SU-DHL-6 (cell line): ENCODE measurements around the gene TBX19.

Experiments
- H2AFZ ChIP-seq: fragments of 200-600 bp; sonication (generic); 2 replicates; pipeline ENCODE4 v1.6.1; 2014; ENCODE audit warnings: low read depth, mild to moderate bottlenecking, moderate library complexity, mixed read lengths, antibody characterized with exemption, low read length; ENCODE audit not compliant: severe bottlenecking
- H3F3A ChIP-seq: fragments of 200-600 bp; shearing (Covaris generic); 2 replicates; pipeline ENCODE4 v1.6.0; 2016; ENCODE audit warnings: antibody characterized with exemption, mild to moderate bottlenecking; ENCODE audit not compliant: insufficient read depth
- H3K27ac ChIP-seq: fragments of 200-600 bp; sonication (generic); 2 replicates; pipeline ENCODE4 v1.5.1; 2016; ENCODE audit warnings: low read depth, mild to moderate bottlenecking, low read length, moderate library complexity, mixed read lengths
- H3K27me3 ChIP-seq: fragments of 200-600 bp; sonication (generic), shearing (Covaris generic); 2 replicates; pipeline ENCODE4 v1.6.0; 2014; ENCODE audit warnings: mild to moderate bottlenecking, low read length
- H3K36me3 ChIP-seq: fragments of 200-600 bp; sonication (generic); 2 replicates; pipeline ENCODE4 v1.6.1; 2014; ENCODE audit warnings: mild to moderate bottlenecking, low read length, mixed read lengths
- H3K4me2 ChIP-seq: fragments of 300-600, 200-600 bp; shearing (Covaris generic), sonication (generic); 2 replicates; pipeline ENCODE4 v1.6.0; 2014; ENCODE audit warnings: low read length, low read depth, mild to moderate bottlenecking; ENCODE audit not compliant: poor library complexity, severe bottlenecking
- H3K4me3 ChIP-seq: fragments of 200-600 bp; sonication (generic); 2 replicates; pipeline ENCODE4 v1.5.1; 2014; ENCODE audit warnings: antibody characterized with exemption, low read length, mild to moderate bottlenecking, mixed read lengths; ENCODE audit not compliant: insufficient read depth, poor library complexity, severe bottlenecking
- H3K79me2 ChIP-seq: fragments of 200-600 bp; sonication (generic); 2 replicates; pipeline ENCODE4 v1.6.1; 2014; ENCODE audit warnings: mild to moderate bottlenecking, low read length, moderate library complexity; ENCODE audit not compliant: insufficient read depth
- H3K9ac ChIP-seq: fragments of 200-600 bp; sonication (generic); 2 replicates; pipeline ENCODE4 v1.7.0; 2014; ENCODE audit warnings: mild to moderate bottlenecking, low read length
- H3K9me2 ChIP-seq: fragments of 200-600 bp; sonication (generic); replicated peaks from 2 replicates; pipeline ENCODE4 v1.6.1; 2014; ENCODE audit warnings: low read length; ENCODE audit not compliant: insufficient read depth
- H3K9me3 ChIP-seq: fragments of 200-600 bp; sonication (generic); 2 replicates; pipeline ENCODE4 v1.6.1; 2014; ENCODE audit warnings: low read length, mixed read lengths; ENCODE audit not compliant: insufficient read depth
- H4K20me1 ChIP-seq: fragments of 200-600 bp; sonication (generic); 2 replicates; pipeline ENCODE4 v1.6.1; 2014; ENCODE audit warnings: low read depth, mild to moderate bottlenecking, antibody characterized with exemption, low read length, moderate library complexity, mixed read lengths
- EZH2phosphoT487 ChIP-seq: fragments of 200-600 bp; sonication (generic), shearing (Covaris generic); conservative IDR thresholded peaks from 2 replicates; pipeline ENCODE4 v1.6.1; 2018; ENCODE audit warnings: mild to moderate bottlenecking, antibody characterized with exemption, low read length, moderate library complexity, mixed read lengths
- TF ChIP-seq, protein P1 (sequence below): fragments of 200-600 bp; sonication (generic); IDR thresholded peaks from one replicate; pipeline ENCODE4 v1.5.1; 2017; ENCODE audit warnings: antibody characterized with exemption, mild to moderate bottlenecking, low read length, moderate library complexity; ENCODE audit not compliant: insufficient read depth, poor library complexity, severe bottlenecking

The TBX19 gene

DNA sequence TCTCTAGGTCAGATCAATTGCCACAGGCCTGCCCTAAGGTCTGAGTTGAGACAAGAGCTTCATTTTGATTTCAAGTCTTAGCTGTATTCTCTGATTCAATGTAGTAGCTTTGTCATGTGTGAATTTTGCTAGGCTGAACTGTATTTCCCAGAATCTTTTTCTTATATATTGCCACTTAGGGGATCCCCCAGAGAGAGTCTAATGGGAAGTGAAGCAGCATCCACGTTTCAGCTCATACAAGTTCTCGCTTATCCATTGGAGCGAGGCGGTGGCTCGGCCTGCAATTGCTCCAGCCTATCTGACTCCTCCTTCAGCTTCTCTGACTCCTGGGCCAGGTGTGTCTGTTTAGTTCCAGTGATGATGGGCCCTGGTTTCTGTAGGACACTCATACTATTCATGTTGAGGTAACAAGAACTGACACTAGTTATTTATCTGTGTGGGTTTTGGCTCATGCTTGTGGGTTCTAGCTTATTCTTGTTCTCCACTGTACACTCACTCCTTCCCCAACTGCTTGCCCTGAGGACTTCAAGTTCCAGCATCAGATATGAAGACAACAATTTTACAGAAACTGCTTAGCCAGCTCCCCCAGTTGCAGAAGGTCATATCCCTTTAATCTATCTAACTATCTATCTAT, 48.2 kb downstream of the TBX19 start:
- Histone ChIP-seq H3K9ac (no peak overlapping the region), H3K79me2 (no peaks in the 10 kb centered on the region), H2AFZ (no peak overlapping the region), H3K9me2 (no peaks in the 10 kb centered on the region), H3K36me3 (no peaks in the 10 kb centered on the region), H3K4me2 (no peak overlapping the region), H3K4me3 (no peak overlapping the region), H3F3A (no peaks in the 10 kb centered on the region), H4K20me1 (no peaks in the 10 kb centered on the region), H3K27ac (no peak overlapping the region), H3K27me3 (no peaks in the 10 kb centered on the region), H3K9me3 (no peaks in the 10 kb centered on the region)
- TF ChIP-seq EZH2phosphoT487 = no peak
- TF ChIP-seq, protein P1, sequence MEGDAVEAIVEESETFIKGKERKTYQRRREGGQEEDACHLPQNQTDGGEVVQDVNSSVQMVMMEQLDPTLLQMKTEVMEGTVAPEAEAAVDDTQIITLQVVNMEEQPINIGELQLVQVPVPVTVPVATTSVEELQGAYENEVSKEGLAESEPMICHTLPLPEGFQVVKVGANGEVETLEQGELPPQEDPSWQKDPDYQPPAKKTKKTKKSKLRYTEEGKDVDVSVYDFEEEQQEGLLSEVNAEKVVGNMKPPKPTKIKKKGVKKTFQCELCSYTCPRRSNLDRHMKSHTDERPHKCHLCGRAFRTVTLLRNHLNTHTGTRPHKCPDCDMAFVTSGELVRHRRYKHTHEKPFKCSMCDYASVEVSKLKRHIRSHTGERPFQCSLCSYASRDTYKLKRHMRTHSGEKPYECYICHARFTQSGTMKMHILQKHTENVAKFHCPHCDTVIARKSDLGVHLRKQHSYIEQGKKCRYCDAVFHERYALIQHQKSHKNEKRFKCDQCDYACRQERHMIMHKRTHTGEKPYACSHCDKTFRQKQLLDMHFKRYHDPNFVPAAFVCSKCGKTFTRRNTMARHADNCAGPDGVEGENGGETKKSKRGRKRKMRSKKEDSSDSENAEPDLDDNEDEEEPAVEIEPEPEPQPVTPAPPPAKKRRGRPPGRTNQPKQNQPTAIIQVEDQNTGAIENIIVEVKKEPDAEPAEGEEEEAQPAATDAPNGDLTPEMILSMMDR = no peak

DNA sequence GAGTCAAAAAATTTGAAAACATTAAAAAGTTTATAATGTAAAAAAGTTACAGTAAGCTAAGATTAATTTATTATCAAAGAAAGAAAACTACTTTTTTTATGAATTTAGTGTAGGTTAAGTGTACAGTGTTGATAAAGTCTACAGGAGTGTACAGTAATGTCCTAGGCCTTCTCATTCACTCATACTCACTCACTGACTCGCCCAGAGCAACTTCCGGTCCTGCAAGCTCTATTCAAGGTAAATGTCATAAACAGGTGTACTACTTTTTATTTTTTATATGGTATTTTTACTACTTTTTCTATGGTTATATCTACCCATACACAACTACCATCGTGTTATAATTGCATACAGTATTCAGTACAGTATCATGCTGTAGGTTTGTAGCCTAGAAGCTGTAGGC, 49.6 kb downstream of the TBX19 start:
- Histone ChIP-seq H3K27me3 (no peaks in the 10 kb centered on the region), H2AFZ (no peak overlapping the region)
- TF ChIP-seq EZH2phosphoT487 = no peak
- TF ChIP-seq, protein P1 = no peak

DNA sequence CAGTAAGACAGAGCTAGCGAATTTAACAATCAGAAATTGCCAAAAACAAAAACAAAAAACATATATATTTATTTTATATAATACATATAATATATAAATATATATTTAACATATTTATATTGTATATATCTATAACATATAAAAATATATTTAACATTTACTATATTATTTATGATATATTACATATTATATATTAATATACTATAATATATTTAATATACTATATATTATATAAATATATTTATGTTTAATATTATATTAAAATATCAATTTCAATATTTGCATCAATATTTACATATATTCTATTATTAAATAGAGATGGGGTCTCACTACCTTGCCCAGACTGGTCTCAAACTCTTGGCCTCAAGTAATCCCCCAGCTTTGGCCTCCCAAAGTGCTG, 50.9 kb downstream of the TBX19 start:
- no peak overlapping the region for H3K4me3 ChIP-seq
- H3K9ac ChIP-seq = no peak overlapping the region
- no peak overlapping the region for H3K27ac ChIP-seq
- no peaks in the 10 kb centered on the region for H3K27me3 ChIP-seq
- no peaks in the 10 kb centered on the region for H3F3A ChIP-seq
- no peak for TF ChIP-seq EZH2phosphoT487
- TF ChIP-seq, protein P1 = no peak
- no peaks in the 10 kb centered on the region for H4K20me1 ChIP-seq
- H3K79me2 ChIP-seq = no peaks in the 10 kb centered on the region
- H3K9me2 ChIP-seq = no peaks in the 10 kb centered on the region
- no peaks in the 10 kb centered on the region for H3K9me3 ChIP-seq
- no peak overlapping the region for H3K4me2 ChIP-seq
- H2AFZ ChIP-seq = no peak overlapping the region
- no peaks in the 10 kb centered on the region for H3K36me3 ChIP-seq

More for the DNA sequence above, 49.6 kb downstream of the TBX19 start:
- no peak overlapping the region for H3K27ac ChIP-seq
- no peaks in the 10 kb centered on the region for H3K9me2 ChIP-seq
- no peaks in the 10 kb centered on the region for H3F3A ChIP-seq
- H3K4me2 ChIP-seq = no peak overlapping the region
- no peaks in the 10 kb centered on the region for H4K20me1 ChIP-seq
- no peak overlapping the region for H3K4me3 ChIP-seq
- H3K9me3 ChIP-seq = no peaks in the 10 kb centered on the region
- H3K9ac ChIP-seq = no peak overlapping the region
- no peaks in the 10 kb centered on the region for H3K79me2 ChIP-seq
- H3K36me3 ChIP-seq = no peaks in the 10 kb centered on the region
